ENCODE measurements around the gene ENTPD8.

DNA sequence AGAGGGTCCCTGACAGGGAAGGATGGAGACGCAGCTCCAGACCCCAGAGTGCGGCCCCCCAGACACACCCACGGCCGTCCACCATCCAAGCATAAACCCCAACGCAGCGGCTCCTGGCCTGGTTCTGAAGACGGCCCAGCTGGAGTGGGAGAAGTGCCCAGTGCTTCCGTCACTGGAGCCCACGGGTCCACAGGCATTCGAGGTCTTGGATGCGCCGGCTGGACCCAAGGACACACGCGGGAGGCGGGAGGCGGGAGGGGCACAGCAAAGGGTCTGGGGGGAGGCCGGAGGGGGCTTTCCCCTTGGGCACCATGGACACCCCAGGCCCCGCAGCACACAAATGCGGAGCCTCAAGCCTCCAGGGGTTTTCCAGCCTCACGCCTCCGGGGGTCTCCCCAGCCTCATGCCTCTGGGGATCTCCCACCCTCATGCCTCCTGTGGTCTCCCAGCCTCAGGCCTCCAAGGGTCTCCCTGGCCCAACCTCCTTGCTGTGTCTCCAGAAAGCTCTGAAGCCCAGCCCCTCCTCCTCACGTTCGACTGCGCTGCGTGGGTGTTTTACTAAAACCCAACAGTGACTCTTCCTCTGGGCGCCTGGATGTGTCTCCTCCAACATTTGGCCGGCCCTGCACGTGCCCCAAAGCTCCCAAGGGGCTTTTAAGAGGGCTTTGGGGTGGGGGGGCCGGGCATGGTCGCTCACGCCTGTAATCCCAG, 33.4 kb downstream of the ENTPD8 start:
- TF ChIP-seq, protein P1, sequence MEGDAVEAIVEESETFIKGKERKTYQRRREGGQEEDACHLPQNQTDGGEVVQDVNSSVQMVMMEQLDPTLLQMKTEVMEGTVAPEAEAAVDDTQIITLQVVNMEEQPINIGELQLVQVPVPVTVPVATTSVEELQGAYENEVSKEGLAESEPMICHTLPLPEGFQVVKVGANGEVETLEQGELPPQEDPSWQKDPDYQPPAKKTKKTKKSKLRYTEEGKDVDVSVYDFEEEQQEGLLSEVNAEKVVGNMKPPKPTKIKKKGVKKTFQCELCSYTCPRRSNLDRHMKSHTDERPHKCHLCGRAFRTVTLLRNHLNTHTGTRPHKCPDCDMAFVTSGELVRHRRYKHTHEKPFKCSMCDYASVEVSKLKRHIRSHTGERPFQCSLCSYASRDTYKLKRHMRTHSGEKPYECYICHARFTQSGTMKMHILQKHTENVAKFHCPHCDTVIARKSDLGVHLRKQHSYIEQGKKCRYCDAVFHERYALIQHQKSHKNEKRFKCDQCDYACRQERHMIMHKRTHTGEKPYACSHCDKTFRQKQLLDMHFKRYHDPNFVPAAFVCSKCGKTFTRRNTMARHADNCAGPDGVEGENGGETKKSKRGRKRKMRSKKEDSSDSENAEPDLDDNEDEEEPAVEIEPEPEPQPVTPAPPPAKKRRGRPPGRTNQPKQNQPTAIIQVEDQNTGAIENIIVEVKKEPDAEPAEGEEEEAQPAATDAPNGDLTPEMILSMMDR (IDR thresholded peaks at IDR 0.05; ENCODE audit: insufficient read depth, low read length): no peak
- TF ChIP-seq SPI1 (IDR thresholded peaks at IDR 0.05; ENCODE audit: borderline replicate concordance, low read depth) (no peak), POLR2AphosphoS5 (IDR thresholded peaks at IDR 0.05; ENCODE audit: low read depth) (no peak)
